Adrenal gland (tissue), 19 donors: Measurements from ENCODE around the gene OR9G1. TPM values are rescaled to one million over a fixed set of nuclear protein-coding genes. Genes with fewer than 3 reads are reported as not detected.

Experiments
- DNase-seq, 7 donors: peaks; one replicate each; pipeline ENCODE4 v3.0.0-alpha.2; 2019 to 2020
- H3K27ac ChIP-seq, 5 donors: fragments of 200-600 bp; sonication (generic) in 4 of 5; 1 replicate in 3 of 5; 2 replicates in 2 of 5; pipeline versions ENCODE4 v1.5.1 to v1.8.0; 2016 to 2020; ENCODE audit warnings: mild to moderate bottlenecking in 1 of 5
- H3K27me3 ChIP-seq: fragments of 200-600 bp; 2 replicates; pipeline ENCODE4 v1.8.0; 2021
- H3K36me3 ChIP-seq, 2 donors: fragments of 200-600 bp; replicated peaks in 1 of 2; 1 replicate in 1 of 2; 2 replicates in 1 of 2; pipeline versions ENCODE4 v1.5.1 to v1.8.0; 2018 to 2022
- H3K4me1 ChIP-seq, 2 donors: fragments of 200-600 bp; replicated peaks in 1 of 2; 1 replicate in 1 of 2; 2 replicates in 1 of 2; pipeline versions ENCODE4 v1.5.1 to v1.8.0; 2018 to 2021
- H3K4me3 ChIP-seq, 4 donors: fragments of 200-600 bp; sonication (generic) in 3 of 4; one replicate each; pipeline ENCODE4 v1.5.1; 2016 to 2018
- H3K9me3 ChIP-seq, 3 donors: fragments of 200-600 bp; sonication (generic) in 1 of 3; replicated peaks in 1 of 3; 1 replicate in 2 of 3; 2 replicates in 1 of 3; pipeline versions ENCODE4 v1.5.1 to v1.8.0; 2016 to 2021
- POLR2A ChIP-seq, 2 donors: fragments of 450-650 bp; IDR thresholded peaks; one replicate each; pipeline ENCODE4 v1.6.1; 2017; ENCODE audit warnings: antibody characterized with exemption in 2 of 2, mild to moderate bottlenecking in 2 of 2, moderate library complexity in 1 of 2
- WGBS, 4 donors: extraction: QIAGEN DNeasy Blood & Tissue Kit in 2 of 4; methylation state at CpG; one replicate each; pipeline versions ENCODE4 v1.1.5 to v1.1.7; 2013 to 2017; 5-methylcytosine and 5-hydroxymethylcytosine counted together
- intact Hi-C, 2 donors: fragments of 100-400 bp; cut with DNase I; formaldehyde crosslinking; loops; one replicate each; pipeline versions ENCODE4 v1.14.1 to v1.15.0; 2022 to 2023
- long read RNA-seq, 10 donors: library from polyadenylated mRNA in 3 of 10; unstranded in 2 of 10; stranded (forward) in 1 of 10; transcript quantifications; one replicate each; pipeline ENCODE4 v2.0.0 and lab custom pipeline, GENCODE V29; 2021 to 2026
- polyA plus RNA-seq, 3 donors: library from polyadenylated mRNA; stranded (reverse); fragments of 200-250 nt in 2 of 3; fragments of 350-450 nt in 1 of 3; fragmentation: Illumina TruSeq in 1 of 3; extraction: RNeasy Lipid Tissue Mini Kit (QIAGEN cat#74804) in 1 of 3; gene quantifications; one replicate each; pipeline ENCODE4 v1.2.3, GENCODE V29; 2013 to 2014
- total RNA-seq, 9 donors: library from RNA; depleted of rRNA in 4 of 9; stranded (reverse); fragments of >200 nt in 4 of 9; fragments of 120-200 nt in 1 of 9; fragmentation: NEBNext Ultra II Directional in 1 of 9; extraction: Animal tissue kit (Norgen Biotek cat#: 25700) in 1 of 9; gene quantifications; one replicate each; pipeline versions ENCODE4 v1.1.0 to v1.2.4, GENCODE V29; 2013 to 2023
- TF ChIP-seq, protein P1 (sequence below), 6 experiments: fragments of 450-650 bp in 4 of 6; fragments of 200-600 bp in 2 of 6; sonication (generic) in 1 of 6; IDR thresholded peaks; 1 replicate in 5 of 6; 2 replicates in 1 of 6; pipeline versions ENCODE4 v1.5.1 to v1.8.0; 2016 to 2021; ENCODE audit warnings: antibody characterized with exemption in 6 of 6, mild to moderate bottlenecking in 2 of 6, moderate library complexity in 1 of 6
- donor health status: healthy with polysubstance abuse.
- donor health status: Bipolar disorder and iron deficiency.
- donor health status: DM: yes; HTN: yes; CAD: no.
- donor health status: DM: no; HTN: no; CAD: no.
- donor health status: DM: no; HTN: no; CAD: no.
- donor health status: DM: yes; HTN: yes; CAD: no.

Gene OR9G1
- total RNA-seq (not detected), polyA plus RNA-seq (not detected)
- long read RNA-seq, donor 1 = 0 reads
- long read RNA-seq, donor 2 = 0 reads
- long read RNA-seq, donor 3 = 0 reads
- long read RNA-seq, donor 4 = 0 reads
- long read RNA-seq, donor 5 = 0 reads
- long read RNA-seq, donor 6 = 0 reads
- long read RNA-seq, donor 7 = 0 reads
- long read RNA-seq, donor 8 = 0 reads
- long read RNA-seq, donor 9 = 0 reads
- long read RNA-seq, donor 10 = 0 reads

- no peaks in the 10 kb centered on the region for H3K4me1 ChIP-seq
- H3K36me3 ChIP-seq = no peaks in the 10 kb centered on the region
- H3K9me3 ChIP-seq = no peaks in the 10 kb centered on the region
- no peak within 1 kb of the TSS for H3K27ac ChIP-seq
- no peak for DNase-seq
- H3K27me3 ChIP-seq = no peaks in the 10 kb centered on the region
- no peak within 1 kb of the TSS for H3K4me3 ChIP-seq
- 73 to 87% (median 83%) methylated on average over 1 of the region's 1 CpG for WGBS, 4 donors
- TF ChIP-seq, protein P1, sequence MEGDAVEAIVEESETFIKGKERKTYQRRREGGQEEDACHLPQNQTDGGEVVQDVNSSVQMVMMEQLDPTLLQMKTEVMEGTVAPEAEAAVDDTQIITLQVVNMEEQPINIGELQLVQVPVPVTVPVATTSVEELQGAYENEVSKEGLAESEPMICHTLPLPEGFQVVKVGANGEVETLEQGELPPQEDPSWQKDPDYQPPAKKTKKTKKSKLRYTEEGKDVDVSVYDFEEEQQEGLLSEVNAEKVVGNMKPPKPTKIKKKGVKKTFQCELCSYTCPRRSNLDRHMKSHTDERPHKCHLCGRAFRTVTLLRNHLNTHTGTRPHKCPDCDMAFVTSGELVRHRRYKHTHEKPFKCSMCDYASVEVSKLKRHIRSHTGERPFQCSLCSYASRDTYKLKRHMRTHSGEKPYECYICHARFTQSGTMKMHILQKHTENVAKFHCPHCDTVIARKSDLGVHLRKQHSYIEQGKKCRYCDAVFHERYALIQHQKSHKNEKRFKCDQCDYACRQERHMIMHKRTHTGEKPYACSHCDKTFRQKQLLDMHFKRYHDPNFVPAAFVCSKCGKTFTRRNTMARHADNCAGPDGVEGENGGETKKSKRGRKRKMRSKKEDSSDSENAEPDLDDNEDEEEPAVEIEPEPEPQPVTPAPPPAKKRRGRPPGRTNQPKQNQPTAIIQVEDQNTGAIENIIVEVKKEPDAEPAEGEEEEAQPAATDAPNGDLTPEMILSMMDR (IDR thresholded peaks at IDR 0.05) = no peak
- TF ChIP-seq POLR2A (IDR thresholded peaks at IDR 0.05) = no peak
- intact Hi-C loops = no loop called here
Measured at GRCh38 chr11:56698795-56699194, at the start of gene OR9G1. TSS of gene OR9G1 (plus strand) at chr11:56699095. CDS start at chr11:56700388, 1,293 bp downstream.

- H3K36me3 ChIP-seq = no peaks in the 10 kb centered on the region
- no peaks in the 10 kb centered on the region for H3K9me3 ChIP-seq
- no peak overlapping the region for H3K27ac ChIP-seq
- no peak for DNase-seq
- no peaks in the 10 kb centered on the region for H3K4me1 ChIP-seq
- no peak for TF ChIP-seq POLR2A (IDR thresholded peaks at IDR 0.05)
- TF ChIP-seq, protein P1 (IDR thresholded peaks at IDR 0.05) = no peak
- intact Hi-C loops = no loop called here
- no peak overlapping the region for H3K4me3 ChIP-seq
- 8 to 28% (median 14%) methylated on average over 3 of the region's 3 CpGs for WGBS, 4 donors
- no peaks in the 10 kb centered on the region for H3K27me3 ChIP-seq
Measured at GRCh38 chr11:56659755-56660154, 39.1 kb upstream of the OR9G1 start.

DNA sequence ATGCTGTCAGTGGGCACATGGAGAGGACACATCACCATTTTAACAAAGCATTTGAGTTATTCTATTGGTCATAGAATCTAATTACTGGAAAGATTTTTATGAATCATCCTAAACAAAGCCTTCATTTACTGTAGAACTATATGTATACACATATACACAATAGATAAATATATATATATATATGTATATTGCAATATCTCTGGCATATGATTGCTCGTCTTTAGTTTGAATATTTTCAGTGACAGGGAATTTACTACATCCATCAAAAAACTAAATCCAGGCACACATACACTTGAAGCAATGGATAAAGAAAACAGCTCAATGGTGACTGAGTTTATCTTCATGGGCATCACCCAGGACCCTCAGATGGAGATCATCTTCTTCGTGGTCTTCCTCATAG, 35.5 kb upstream of the OR9G1 start, which contains the start of gene OR5AR1:
Gene OR5AR1 (plus strand): TSS at position 301 of the 400 bp plus-strand sequence. CDS start 0 bp downstream, at position 301.
- 49 to 78% (median 70%) methylated on average over 2 of the region's 2 CpGs for WGBS, 4 donors
- Histone ChIP-seq H3K9me3 (no peaks in the 10 kb centered on the region), H3K36me3 (no peaks in the 10 kb centered on the region), H3K27me3 (no peaks in the 10 kb centered on the region), H3K4me3 (no peak within 1 kb of the TSS), H3K4me1 (no peaks in the 10 kb centered on the region), H3K27ac (no peak within 1 kb of the TSS)
- intact Hi-C loops = no loop called here
- TF ChIP-seq, protein P1 (IDR thresholded peaks at IDR 0.05) = no peak
- no peak for TF ChIP-seq POLR2A (IDR thresholded peaks at IDR 0.05)
- no peak for DNase-seq

GRCh38 chr11:56670984-56671383, 27.9 kb upstream of the OR9G1 start:
- whole genome bisulfite sequencing, 4 donors = 63 to 78% (median 72%) methylated on average over 2 of the region's 2 CpGs
- no peaks in the 10 kb centered on the region for H3K27me3 ChIP-seq
- intact Hi-C loops = no loop called here

More at GRCh38 chr11:56670984-56671383, 27.9 kb upstream of the OR9G1 start:
- H3K4me3 ChIP-seq = no peak overlapping the region
- no peak overlapping the region for H3K27ac ChIP-seq
- no peak for TF ChIP-seq POLR2A (IDR thresholded peaks at IDR 0.05)
- TF ChIP-seq, protein P1 (IDR thresholded peaks at IDR 0.05) = no peak
- no peaks in the 10 kb centered on the region for H3K36me3 ChIP-seq
- no peak for DNase-seq
- no peaks in the 10 kb centered on the region for H3K9me3 ChIP-seq
- no peaks in the 10 kb centered on the region for H3K4me1 ChIP-seq
